Endothelial cell of hepatic sinusoid (primary cell): ENCODE measurements around the gene NEO1.

Source experiments
- in situ Hi-C: cut with HindIII; loops from 2 replicates; pipeline ENCODE4 v1.10.0; 2017; ENCODE audit warnings: low sequenced_read_pairs

The NEO1 gene

GRCh38 chr15:73246898-73247297 is 194.6 kb downstream of the NEO1 start:
- in situ Hi-C loops = no loop called here

GRCh38 chr15:73247331-73247730 is 195.1 kb downstream of the NEO1 start:
- in situ Hi-C loops = no loop called here

- in situ Hi-C loops = no loop called here
These were observed 197.2 kb downstream of the NEO1 start for GRCh38 chr15:73249499-73249898.

DNA sequence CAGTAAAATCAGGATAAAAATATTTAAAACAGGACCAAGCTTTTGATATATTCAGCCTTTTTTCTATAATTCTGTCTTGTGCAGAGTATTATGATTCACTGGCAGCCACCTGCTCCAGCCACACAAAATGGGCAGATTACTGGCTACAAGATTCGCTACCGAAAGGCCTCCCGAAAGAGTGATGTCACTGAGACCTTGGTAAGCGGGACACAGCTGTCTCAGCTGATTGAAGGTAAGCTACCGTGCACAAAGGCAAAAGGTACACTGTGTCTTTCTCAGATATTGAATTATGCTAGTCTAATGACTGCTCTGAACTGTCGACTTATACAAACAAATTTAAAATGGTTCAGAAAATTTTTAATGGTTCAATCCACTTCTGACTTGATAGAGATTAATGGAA is 202.3 kb downstream of the NEO1 start:
- in situ Hi-C loops = no loop called here

DNA sequence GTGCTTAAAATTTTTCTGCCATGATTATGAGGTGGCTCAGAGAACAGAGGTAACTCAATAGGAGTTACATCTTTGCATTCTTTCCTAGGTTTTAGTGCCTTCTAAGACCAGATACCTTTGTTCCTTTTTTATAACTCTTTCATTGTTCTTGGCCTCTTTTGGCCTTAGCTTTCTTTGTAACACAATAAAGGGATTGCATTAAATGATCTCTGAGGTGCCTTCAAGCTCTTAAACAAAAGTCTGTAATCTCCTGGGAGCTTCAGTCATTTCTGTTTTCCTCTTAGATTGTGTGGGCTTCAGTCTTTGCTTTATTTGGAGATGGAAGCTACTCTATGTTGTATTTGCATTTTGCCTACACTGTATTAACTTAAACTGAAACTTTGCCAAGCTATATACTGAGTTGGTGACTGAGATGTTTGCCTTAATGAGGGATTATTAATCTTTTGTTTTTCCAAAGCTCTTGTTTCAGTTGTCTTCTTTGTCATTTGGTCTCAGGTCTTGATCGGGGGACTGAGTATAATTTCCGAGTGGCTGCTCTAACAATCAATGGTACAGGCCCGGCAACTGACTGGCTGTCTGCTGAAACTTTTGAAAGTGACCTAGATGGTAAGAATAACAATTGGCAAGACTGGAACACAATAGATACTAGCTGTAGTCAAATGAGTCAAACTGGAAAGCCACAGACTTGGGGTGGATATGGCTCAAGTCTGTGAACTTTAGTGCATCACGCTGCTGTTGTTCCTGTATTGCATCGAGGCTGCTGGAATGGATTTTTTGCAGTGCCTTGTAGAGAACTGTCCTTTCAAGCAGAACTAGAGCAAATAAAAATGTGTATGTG is 206.2 kb downstream of the NEO1 start:
- in situ Hi-C loops = no loop called here

DNA sequence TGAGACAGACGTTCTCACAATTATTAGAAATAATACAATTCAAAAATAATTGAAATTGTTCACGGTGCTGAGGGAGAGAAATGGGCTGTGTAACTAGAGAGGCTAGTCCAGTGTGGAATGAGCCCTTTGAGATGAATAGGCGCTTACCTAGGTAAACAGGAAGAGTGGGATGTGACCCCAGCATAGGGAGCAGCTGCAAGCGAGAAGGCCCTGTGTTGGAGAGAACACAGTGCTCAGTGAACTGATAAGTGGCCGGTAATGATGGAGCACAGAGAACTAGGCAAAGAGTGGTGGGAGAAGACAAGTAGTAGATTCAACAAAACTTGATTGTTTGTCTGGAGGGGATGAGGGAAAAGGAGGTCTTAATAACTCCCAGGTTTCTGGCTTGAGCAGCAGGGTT is 212.6 kb downstream of the NEO1 start:
- in situ Hi-C loops = loop anchor here (10.0 kb wide), 1 partner anchor 500 kb away; no protein-coding TSS in a partner anchor

DNA sequence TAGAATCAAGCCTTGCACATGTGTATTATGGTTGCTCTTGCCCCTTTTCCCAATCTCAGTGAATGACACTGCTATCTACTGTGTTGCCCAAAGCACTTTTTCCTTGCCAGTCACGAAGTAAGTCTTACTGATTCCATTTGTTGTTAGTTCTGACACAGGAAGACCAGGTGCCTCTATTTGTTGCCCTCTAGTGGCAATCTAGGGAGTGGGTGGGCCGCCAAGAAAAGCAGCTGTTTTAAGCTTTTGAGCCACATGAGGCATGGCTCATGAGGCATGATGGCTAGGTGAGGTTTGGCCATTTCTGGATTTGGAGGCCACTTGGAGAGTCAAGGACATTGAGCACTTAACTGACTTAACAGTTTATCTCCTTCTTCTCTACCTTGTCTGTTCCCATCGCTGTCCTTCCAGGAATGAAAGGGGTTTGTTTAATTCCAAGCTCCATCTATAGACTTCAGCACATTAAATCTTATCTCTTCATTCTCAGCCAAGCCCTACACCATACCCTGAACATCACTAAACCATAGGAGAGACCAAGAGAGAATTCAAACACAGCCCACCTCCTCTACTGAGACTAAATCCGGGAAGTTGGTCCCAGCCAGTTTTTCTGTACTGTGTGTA is 213.4 kb downstream of the NEO1 start:
- in situ Hi-C loops = loop anchor here (10.0 kb wide), 1 partner anchor 501 kb away; no protein-coding TSS in a partner anchor

DNA sequence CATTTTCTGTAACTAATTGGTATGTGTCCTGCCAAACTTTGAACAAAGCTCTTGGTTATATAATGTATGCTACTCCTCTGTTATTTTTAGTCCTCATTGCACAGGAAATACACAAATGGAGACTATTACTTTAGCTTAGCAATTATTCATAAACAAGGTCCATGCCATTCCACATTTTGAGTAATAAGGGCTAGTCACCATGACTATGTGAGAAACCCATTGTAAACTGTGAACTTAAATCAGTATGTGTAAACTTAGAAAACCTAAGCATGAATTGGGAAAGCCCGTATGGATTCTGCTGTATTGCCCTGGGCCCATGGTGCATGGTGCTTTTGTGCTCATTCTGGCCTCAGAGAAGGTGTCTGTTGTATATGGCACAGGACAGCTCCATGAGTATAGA is 216.2 kb downstream of the NEO1 start:
- in situ Hi-C loops = loop anchor here (10.0 kb wide), 1 partner anchor 504 kb away; no protein-coding TSS in a partner anchor

- in situ Hi-C loops = no loop called here
These were observed 218.3 kb downstream of the NEO1 start for GRCh38 chr15:73270366-73271097.

- in situ Hi-C loops = no loop called here
These were observed 221.1 kb downstream of the NEO1 start for GRCh38 chr15:73273181-73274002.

GRCh38 chr15:73275862-73276261 is 223.6 kb downstream of the NEO1 start:
- in situ Hi-C loops = no loop called here

DNA sequence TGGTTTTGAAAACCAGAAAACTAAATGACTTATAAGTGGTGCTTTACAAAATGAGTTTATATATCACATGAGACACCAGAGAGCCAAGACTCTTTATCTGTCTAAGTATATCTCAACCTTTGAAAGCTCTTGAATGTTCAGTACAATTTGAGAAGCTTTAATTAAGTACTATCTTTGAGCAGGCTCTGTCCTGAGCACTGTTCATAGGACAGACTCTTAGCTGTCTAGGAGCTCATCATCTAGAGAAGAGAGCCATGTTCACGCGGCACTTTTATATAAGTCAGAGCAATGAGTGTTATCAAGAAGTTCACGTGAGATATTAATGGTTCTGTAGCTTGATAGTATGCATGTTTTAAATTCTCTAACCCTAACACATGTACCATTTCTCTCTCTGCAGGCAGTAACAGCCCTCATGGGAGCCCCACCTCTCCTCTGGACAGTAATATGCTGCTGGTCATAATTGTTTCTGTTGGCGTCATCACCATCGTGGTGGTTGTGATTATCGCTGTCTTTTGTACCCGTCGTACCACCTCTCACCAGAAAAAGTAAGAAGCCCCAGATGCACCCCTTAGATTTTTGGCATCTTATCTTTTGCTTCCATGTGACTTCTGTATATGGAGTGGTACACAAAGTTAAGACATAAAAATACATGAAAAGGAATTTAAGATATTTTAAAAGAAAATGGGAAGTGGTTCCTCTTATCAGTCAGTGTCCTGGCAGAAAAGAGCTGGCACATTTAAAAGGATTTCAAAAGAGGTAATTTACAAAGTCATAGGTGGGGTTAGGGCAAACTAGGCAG is 230.5 kb downstream of the NEO1 start:
- in situ Hi-C loops = no loop called here

GRCh38 chr15:73283366-73283962 is 231.2 kb downstream of the NEO1 start:
- in situ Hi-C loops = no loop called here

DNA sequence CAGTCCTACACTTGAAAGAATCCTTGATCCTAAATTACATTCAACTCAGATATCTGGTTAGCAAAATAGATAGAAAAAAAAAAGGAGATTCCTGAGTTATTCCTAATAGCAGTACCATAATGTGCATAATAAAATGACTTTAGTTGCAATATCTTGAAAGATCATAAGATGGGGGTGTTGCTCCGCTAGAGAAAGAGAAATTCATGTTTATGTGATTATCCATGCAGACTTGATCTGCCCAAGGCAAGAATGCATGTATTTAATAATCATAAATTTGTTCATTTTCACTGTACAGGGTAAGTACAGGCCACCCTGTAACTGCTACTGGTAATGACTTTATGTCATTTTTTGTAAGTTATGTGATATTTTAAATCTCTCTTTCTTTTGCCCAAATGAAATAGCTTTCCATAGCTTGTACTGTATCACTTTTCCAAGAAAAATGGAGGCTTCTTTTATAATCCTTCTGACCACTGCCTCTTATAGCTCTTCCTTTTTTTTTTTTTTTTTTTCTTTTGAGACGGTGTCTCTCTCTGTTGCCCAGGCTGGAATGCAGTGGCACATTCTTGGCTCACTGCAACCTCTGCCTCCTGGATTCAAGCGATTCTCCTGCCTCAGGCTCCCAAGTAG is 231.9 kb downstream of the NEO1 start:
- in situ Hi-C loops = no loop called here

DNA sequence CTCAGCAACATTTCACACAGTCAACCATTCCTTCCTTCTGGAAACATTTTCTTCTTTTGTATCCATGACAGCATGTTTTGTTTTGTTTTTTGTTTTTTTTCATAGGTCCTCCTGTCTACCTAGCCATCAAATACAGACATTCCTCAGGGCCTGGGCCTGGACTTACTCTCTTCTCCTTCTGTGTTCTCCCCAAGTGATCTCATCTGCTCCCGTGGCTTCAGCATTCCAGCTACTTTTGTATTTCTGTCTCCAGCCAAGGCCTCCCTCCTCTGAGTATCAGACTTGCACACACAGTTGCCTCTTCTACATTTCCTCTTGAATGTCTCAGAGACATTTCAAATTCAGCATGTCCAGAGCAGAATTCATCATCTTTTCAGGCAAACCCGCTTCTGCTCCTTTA is 234.0 kb downstream of the NEO1 start:
- in situ Hi-C loops = no loop called here

- in situ Hi-C loops = no loop called here
These were observed 234.8 kb downstream of the NEO1 start for GRCh38 chr15:73287019-73287418.

- in situ Hi-C loops = no loop called here
These were observed 239.2 kb downstream of the NEO1 start for GRCh38 chr15:73291441-73291840.

- in situ Hi-C loops = no loop called here
These were observed 241.5 kb downstream of the NEO1 start for GRCh38 chr15:73293773-73294172.

DNA sequence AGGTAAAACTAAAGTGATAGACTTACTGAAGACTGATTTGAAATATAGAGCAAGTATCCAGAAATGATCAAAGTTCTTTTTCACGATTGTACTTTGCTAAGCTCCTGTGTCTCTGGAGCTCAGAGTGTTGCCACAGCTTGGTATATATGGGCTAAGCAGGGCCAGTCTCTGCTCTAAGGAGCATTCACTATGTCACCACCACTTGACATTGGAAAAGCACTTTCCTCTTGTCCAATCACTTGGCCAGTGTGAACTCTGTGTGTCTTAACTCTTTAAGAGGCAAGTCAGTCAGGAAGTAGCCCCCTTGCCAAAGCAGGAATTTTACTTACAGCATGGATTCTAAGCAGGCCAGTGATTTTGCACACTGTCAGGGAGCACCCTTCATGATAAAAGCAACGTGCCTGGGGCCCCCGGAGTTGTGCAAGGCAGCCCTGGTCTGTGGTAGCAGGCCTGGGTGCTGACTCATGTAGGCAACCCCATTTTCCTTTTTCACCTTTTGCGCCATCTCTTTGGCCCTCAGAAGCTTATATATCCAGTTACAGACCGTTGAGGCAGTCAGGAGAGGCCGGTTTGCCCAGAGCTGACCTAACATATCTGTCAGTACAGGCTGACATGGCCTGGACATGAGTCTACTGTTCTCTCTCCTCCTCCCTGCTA is 243.5 kb downstream of the NEO1 start:
- in situ Hi-C loops = no loop called here
